ENCODE measurements around the gene MYO9A. TPM values are rescaled to one million over a fixed set of nuclear protein-coding genes. Genes with fewer than 3 reads are reported as not detected.

MYO9A gene
- total RNA-seq, 2 donors from 2014 or later = 34.9 to 36.4 TPM

GRCh38 chr15:72086920-72087648 is 30.9 kb downstream of the MYO9A start:
- no peak overlapping the region for H3K4me3 ChIP-seq (ENCODE audit: low read length)
- H3K27me3 Mint-ChIP-seq (ENCODE audit: insufficient read depth) = peaks cover 12% of the 10 kb centered on the region
- H3K4me3 Mint-ChIP-seq = no peak overlapping the region
- H3K36me3 Mint-ChIP-seq (ENCODE audit: low read depth) = peaks cover 33% of the 10 kb centered on the region
- no peak for DNase-seq
- no peak overlapping the region for H3K27ac ChIP-seq (ENCODE audit: low read depth, low read length)
- H3K9ac ChIP-seq (ENCODE audit: extremely low read depth, low read length, poor library complexity, severe bottlenecking) = no peak overlapping the region
- H3K27me3 ChIP-seq (ENCODE audit: control insufficient read depth, insufficient read depth, low read length, poor library complexity, severe bottlenecking) = no peaks in the 10 kb centered on the region
- no peaks in the 10 kb centered on the region for H3K4me1 Mint-ChIP-seq
- H3K36me3 ChIP-seq (ENCODE audit: control insufficient read depth, insufficient read depth, low read length) = no peaks in the 10 kb centered on the region
- peaks cover 21% of the 10 kb centered on the region for H3K9me3 Mint-ChIP-seq
- TF ChIP-seq, protein P1, sequence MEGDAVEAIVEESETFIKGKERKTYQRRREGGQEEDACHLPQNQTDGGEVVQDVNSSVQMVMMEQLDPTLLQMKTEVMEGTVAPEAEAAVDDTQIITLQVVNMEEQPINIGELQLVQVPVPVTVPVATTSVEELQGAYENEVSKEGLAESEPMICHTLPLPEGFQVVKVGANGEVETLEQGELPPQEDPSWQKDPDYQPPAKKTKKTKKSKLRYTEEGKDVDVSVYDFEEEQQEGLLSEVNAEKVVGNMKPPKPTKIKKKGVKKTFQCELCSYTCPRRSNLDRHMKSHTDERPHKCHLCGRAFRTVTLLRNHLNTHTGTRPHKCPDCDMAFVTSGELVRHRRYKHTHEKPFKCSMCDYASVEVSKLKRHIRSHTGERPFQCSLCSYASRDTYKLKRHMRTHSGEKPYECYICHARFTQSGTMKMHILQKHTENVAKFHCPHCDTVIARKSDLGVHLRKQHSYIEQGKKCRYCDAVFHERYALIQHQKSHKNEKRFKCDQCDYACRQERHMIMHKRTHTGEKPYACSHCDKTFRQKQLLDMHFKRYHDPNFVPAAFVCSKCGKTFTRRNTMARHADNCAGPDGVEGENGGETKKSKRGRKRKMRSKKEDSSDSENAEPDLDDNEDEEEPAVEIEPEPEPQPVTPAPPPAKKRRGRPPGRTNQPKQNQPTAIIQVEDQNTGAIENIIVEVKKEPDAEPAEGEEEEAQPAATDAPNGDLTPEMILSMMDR (conservative IDR thresholded peaks at IDR 0.05) = no peak
- peaks cover 6% of the 10 kb centered on the region for H3K9me3 ChIP-seq (ENCODE audit: control insufficient read depth, low read length)
- WGBS, 2 experiments (ENCODE audit: insufficient coverage in 1 of 2, insufficient read length in 1 of 2) = 92 to 95% methylated on average over 9 of the region's 9 CpGs
- H3K27ac Mint-ChIP-seq = no peak overlapping the region
- no peaks in the 10 kb centered on the region for H3K4me1 ChIP-seq (ENCODE audit: control insufficient read depth, insufficient read depth, low read length)

DNA sequence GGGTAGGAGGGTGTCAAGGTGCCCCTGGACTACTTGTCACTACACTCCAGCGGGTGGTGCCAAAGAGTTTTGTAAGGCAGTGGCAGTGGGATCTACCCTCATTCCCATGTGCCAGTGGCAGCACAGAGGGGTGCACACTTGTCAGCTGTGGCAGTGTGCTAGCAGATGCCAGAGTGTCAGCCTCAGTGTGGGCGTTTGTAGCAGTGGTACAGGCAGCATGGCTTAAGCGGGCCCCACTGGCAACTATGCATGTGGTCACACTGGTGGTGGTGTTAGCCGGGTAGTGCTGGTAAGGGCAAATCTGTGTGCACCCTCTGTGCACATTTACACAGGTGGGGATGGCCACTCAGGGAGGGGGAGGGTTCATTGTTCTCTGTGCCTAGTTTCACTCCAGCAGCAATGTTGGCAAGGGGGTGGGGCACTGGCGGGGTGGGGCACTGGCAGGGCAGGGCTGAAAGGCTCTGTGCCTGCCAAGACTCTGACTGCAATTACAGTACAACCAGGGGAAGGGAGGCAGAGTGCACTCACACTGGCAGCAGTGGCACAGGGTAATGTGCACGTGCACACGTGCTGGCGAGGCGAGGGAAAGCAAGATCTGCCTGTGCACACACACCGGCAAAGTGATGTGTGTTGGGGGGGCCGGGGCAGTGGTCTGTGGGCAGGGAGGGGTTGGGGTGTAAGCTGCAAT is 31.8 kb downstream of the MYO9A start:
- Histone ChIP-seq H3K4me1 (ENCODE audit: control insufficient read depth, insufficient read depth, low read length) (no peaks in the 10 kb centered on the region), H3K36me3 (ENCODE audit: control insufficient read depth, insufficient read depth, low read length) (no peaks in the 10 kb centered on the region), H3K27me3 (ENCODE audit: control insufficient read depth, insufficient read depth, low read length, poor library complexity, severe bottlenecking) (no peaks in the 10 kb centered on the region), H3K4me3 (ENCODE audit: low read length) (no peak overlapping the region), H3K27ac (ENCODE audit: low read depth, low read length) (no peak overlapping the region), H3K9ac (ENCODE audit: extremely low read depth, low read length, poor library complexity, severe bottlenecking) (no peak overlapping the region), H3K9me3 (ENCODE audit: control insufficient read depth, low read length) (peaks cover 6% of the 10 kb centered on the region)
- no peak for DNase-seq
- Mint-ChIP-seq H3K27ac (no peak overlapping the region), H3K4me1 (no peaks in the 10 kb centered on the region), H3K9me3 (peaks cover 21% of the 10 kb centered on the region), H3K27me3 (ENCODE audit: insufficient read depth) (peaks cover 12% of the 10 kb centered on the region), H3K4me3 (no peak overlapping the region), H3K36me3 (ENCODE audit: low read depth) (peaks cover 30% of the 10 kb centered on the region)
- TF ChIP-seq, protein P1 (conservative IDR thresholded peaks at IDR 0.05) = no peak
- WGBS, 2 experiments (ENCODE audit: insufficient coverage in 1 of 2, insufficient read length in 1 of 2) = 92 to 95% methylated on average over 2 to 11 of the region's 11 CpGs

- no peak overlapping the region for H3K4me3 Mint-ChIP-seq
- Histone ChIP-seq H3K4me1 (ENCODE audit: control insufficient read depth, insufficient read depth, low read length) (no peaks in the 10 kb centered on the region), H3K9me3 (ENCODE audit: control insufficient read depth, low read length) (peaks cover 6% of the 10 kb centered on the region), H3K9ac (ENCODE audit: extremely low read depth, low read length, poor library complexity, severe bottlenecking) (no peak overlapping the region), H3K4me3 (ENCODE audit: low read length) (no peak overlapping the region), H3K27me3 (ENCODE audit: control insufficient read depth, insufficient read depth, low read length, poor library complexity, severe bottlenecking) (no peaks in the 10 kb centered on the region), H3K36me3 (ENCODE audit: control insufficient read depth, insufficient read depth, low read length) (no peaks in the 10 kb centered on the region), H3K27ac (ENCODE audit: low read depth, low read length) (no peak overlapping the region)
- WGBS, 2 experiments (ENCODE audit: insufficient coverage in 1 of 2, insufficient read length in 1 of 2) = 94 to 100% methylated on average over 1 of the region's 1 CpG
- no peaks in the 10 kb centered on the region for H3K4me1 Mint-ChIP-seq
- TF ChIP-seq, protein P1 (conservative IDR thresholded peaks at IDR 0.05) = no peak
- H3K36me3 Mint-ChIP-seq (ENCODE audit: low read depth) = peaks cover 23% of the 10 kb centered on the region
- peaks cover 12% of the 10 kb centered on the region for H3K27me3 Mint-ChIP-seq (ENCODE audit: insufficient read depth)
- peaks cover 21% of the 10 kb centered on the region for H3K9me3 Mint-ChIP-seq
- H3K27ac Mint-ChIP-seq = no peak overlapping the region
- no peak for DNase-seq
Observed at GRCh38 chr15:72082176-72082575, 35.8 kb downstream of the MYO9A start.

All from endodermal cell (in vitro differentiated cells).